Peyer's patch (tissue), 4 donors: ENCODE results near the gene PDSS1. TPM values are rescaled to one million over a fixed set of nuclear protein-coding genes. Genes with fewer than 3 reads are reported as not detected.
A peak's percentile ranks its signal among the peaks of the same experiment; 100 is the strongest.

Experiments used
- DNase-seq, 3 donors: peaks; one replicate each; pipeline ENCODE4 v3.0.0-alpha.2; 2017 to 2019
- H3K27ac ChIP-seq, 4 donors: fragments of 200-600 bp; sonication (generic); one replicate each; pipeline ENCODE4 v1.5.1; 2016 to 2019
- H3K27me3 ChIP-seq, 2 donors: fragments of 200-600 bp; sonication (generic); one replicate each; pipeline ENCODE4 v1.5.1; 2019
- H3K36me3 ChIP-seq, 3 donors: fragments of 200-600 bp; sonication (generic); one replicate each; pipeline ENCODE4 v1.5.1; 2016 to 2019
- H3K4me1 ChIP-seq, 4 donors: fragments of 200-600 bp; sonication (generic); one replicate each; pipeline ENCODE4 v1.5.1; 2016 to 2019
- H3K4me3 ChIP-seq, 4 donors: fragments of 200-600 bp; sonication (generic); 1 replicate in 3 of 4; 2 replicates in 1 of 4; pipeline ENCODE4 v1.5.1; 2016 to 2019; ENCODE audit warnings: mild to moderate bottlenecking in 1 of 4
- H3K9me3 ChIP-seq, 4 donors: fragments of 200-600 bp; sonication (generic); one replicate each; pipeline ENCODE4 v1.5.1; 2016 to 2019; ENCODE audit warnings: mild to moderate bottlenecking in 1 of 4
- POLR2A ChIP-seq, 2 donors: fragments of 450-650 bp; IDR thresholded peaks; one replicate each; pipeline ENCODE4 v1.5.1; 2017; ENCODE audit warnings: antibody characterized with exemption in 2 of 2, mild to moderate bottlenecking in 2 of 2, moderate library complexity in 2 of 2
- total RNA-seq, 4 donors: library from RNA; depleted of rRNA; stranded (reverse); fragments of >200 nt; gene quantifications; one replicate each; pipeline ENCODE4 v1.1.0, GENCODE V29; 2016
- TF ChIP-seq, protein P1 (sequence below), 6 experiments: fragments of 450-650 bp in 4 of 6; fragments of 200-600 bp in 2 of 6; sonication (generic) in 1 of 6; IDR thresholded peaks; one replicate each; pipeline ENCODE4 v1.5.1; 2017 to 2019; ENCODE audit warnings: antibody characterized with exemption in 6 of 6, mild to moderate bottlenecking in 3 of 6, moderate library complexity in 1 of 6

Gene PDSS1
- total RNA-seq, 4 donors from 2014 or later: 26.2 to 41.0 (median 32.3) TPM

- H3K4me3 ChIP-seq: no peak overlapping the region
- H3K36me3 ChIP-seq: peaks cover 0 to 63% (median 0%) of the 10 kb centered on the region in 3 donors
- H3K9me3 ChIP-seq: no peaks in the 10 kb centered on the region
- DNase-seq: no peak
- H3K27ac ChIP-seq: no peak overlapping the region
- TF ChIP-seq, protein P1, sequence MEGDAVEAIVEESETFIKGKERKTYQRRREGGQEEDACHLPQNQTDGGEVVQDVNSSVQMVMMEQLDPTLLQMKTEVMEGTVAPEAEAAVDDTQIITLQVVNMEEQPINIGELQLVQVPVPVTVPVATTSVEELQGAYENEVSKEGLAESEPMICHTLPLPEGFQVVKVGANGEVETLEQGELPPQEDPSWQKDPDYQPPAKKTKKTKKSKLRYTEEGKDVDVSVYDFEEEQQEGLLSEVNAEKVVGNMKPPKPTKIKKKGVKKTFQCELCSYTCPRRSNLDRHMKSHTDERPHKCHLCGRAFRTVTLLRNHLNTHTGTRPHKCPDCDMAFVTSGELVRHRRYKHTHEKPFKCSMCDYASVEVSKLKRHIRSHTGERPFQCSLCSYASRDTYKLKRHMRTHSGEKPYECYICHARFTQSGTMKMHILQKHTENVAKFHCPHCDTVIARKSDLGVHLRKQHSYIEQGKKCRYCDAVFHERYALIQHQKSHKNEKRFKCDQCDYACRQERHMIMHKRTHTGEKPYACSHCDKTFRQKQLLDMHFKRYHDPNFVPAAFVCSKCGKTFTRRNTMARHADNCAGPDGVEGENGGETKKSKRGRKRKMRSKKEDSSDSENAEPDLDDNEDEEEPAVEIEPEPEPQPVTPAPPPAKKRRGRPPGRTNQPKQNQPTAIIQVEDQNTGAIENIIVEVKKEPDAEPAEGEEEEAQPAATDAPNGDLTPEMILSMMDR (IDR thresholded peaks at IDR 0.05): no peak
- no peak for TF ChIP-seq POLR2A (IDR thresholded peaks at IDR 0.05)
- H3K4me1 ChIP-seq: peaks cover 0 to 7% (median 0%) of the 10 kb centered on the region in 4 donors
- H3K27me3 ChIP-seq: no peaks in the 10 kb centered on the region
These were observed 43.9 kb downstream of the PDSS1 start for GRCh38 chr10:26741368-26741767.

GRCh38 chr10:26743091-26743490, 45.6 kb downstream of the PDSS1 start:
- TF ChIP-seq, protein P1 (IDR thresholded peaks at IDR 0.05): no peak
- TF ChIP-seq POLR2A (IDR thresholded peaks at IDR 0.05): no peak
- Histone ChIP-seq H3K27ac (peak overlapping the region in 1 of 4 donors; percentile 11), H3K36me3 (peaks cover 0 to 69% (median 0%) of the 10 kb centered on the region in 3 donors)

DNA sequence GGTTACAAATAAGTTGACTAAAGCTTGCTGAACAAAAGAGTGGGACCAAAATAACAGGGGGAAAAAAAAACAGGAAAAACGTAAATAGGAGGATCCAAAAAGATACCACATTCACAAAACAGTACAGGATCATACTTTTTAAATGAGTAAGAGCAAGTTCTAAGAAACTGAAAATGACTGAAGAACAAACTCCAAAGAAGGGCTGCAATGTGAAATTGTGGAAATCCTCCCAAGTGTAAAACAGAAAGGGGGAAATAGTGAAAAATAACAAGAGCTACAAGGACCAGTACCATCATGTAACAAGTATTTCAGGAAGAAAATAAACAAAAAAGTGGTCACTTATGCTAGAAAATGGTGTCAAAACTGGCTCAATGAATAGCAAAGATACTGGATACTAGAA, 46.3 kb downstream of the PDSS1 start:
- no peak overlapping the region for H3K4me3 ChIP-seq
- peaks cover 0 to 74% (median 0%) of the 10 kb centered on the region in 3 donors for H3K36me3 ChIP-seq
- H3K4me1 ChIP-seq: peaks cover 0 to 7% (median 0%) of the 10 kb centered on the region in 4 donors
- H3K9me3 ChIP-seq: no peaks in the 10 kb centered on the region
- no peaks in the 10 kb centered on the region for H3K27me3 ChIP-seq
- no peak for DNase-seq
- H3K27ac ChIP-seq: no peak overlapping the region
- TF ChIP-seq POLR2A (IDR thresholded peaks at IDR 0.05): no peak
- TF ChIP-seq, protein P1 (IDR thresholded peaks at IDR 0.05): no peak

More at GRCh38 chr10:26743091-26743490, 45.6 kb downstream of the PDSS1 start:
- H3K4me1 ChIP-seq: peaks cover 0 to 7% (median 0%) of the 10 kb centered on the region in 4 donors
- H3K4me3 ChIP-seq: no peak overlapping the region
- DNase-seq: no peak
- no peaks in the 10 kb centered on the region for H3K27me3 ChIP-seq
- H3K9me3 ChIP-seq: no peaks in the 10 kb centered on the region

- DNase-seq: no peak
- Histone ChIP-seq H3K9me3 (no peaks in the 10 kb centered on the region), H3K36me3 (peaks cover 0 to 74% (median 0%) of the 10 kb centered on the region in 3 donors), H3K4me1 (no peaks in the 10 kb centered on the region), H3K4me3 (no peak overlapping the region), H3K27ac (no peak overlapping the region), H3K27me3 (no peaks in the 10 kb centered on the region)
- no peak for TF ChIP-seq POLR2A (IDR thresholded peaks at IDR 0.05)
- TF ChIP-seq, protein P1 (IDR thresholded peaks at IDR 0.05): no peak
These were observed 48.6 kb downstream of the PDSS1 start for GRCh38 chr10:26746061-26746460.

DNA sequence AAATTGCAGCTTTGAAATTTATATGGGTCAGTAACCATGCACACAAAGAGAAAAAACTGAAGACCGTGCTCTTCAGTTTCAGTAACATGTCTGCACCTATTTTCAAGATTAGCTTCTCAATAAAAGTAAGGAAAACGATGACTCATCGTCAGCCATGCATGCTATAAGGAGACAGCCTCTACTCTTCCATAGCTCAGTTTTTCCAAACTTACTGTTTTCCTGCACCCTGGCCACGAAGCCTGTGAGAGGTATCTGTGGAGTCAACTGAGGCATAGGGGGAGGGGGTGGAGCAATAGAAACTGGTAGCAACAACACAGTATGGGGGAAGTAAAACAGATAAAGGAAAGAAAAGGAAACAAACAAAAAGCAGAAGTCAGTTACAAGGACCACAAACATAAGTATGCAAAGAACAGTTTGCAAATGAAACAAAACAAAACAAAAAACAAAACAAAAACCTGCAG, 58.0 kb downstream of the PDSS1 start:
- Histone ChIP-seq H3K4me3 (no peak overlapping the region), H3K4me1 (no peaks in the 10 kb centered on the region), H3K27me3 (no peaks in the 10 kb centered on the region), H3K36me3 (peaks cover 0 to 16% (median 0%) of the 10 kb centered on the region in 3 donors), H3K27ac (peak overlapping the region in 1 of 4 donors; percentile 43), H3K9me3 (no peaks in the 10 kb centered on the region)
- TF ChIP-seq POLR2A (IDR thresholded peaks at IDR 0.05): no peak
- TF ChIP-seq, protein P1 (IDR thresholded peaks at IDR 0.05): no peak
- DNase-seq: peak in 1 of 3 donors; percentile 52
